ENCODE measurements around the gene MERTK. TPM values are rescaled to one million over a fixed set of nuclear protein-coding genes. Genes with fewer than 3 reads are reported as not detected.

The MERTK gene
- total and polyA plus RNA-seq, 7 donors, result 0.73 to 4.2 (median 1.6) TPM

DNA sequence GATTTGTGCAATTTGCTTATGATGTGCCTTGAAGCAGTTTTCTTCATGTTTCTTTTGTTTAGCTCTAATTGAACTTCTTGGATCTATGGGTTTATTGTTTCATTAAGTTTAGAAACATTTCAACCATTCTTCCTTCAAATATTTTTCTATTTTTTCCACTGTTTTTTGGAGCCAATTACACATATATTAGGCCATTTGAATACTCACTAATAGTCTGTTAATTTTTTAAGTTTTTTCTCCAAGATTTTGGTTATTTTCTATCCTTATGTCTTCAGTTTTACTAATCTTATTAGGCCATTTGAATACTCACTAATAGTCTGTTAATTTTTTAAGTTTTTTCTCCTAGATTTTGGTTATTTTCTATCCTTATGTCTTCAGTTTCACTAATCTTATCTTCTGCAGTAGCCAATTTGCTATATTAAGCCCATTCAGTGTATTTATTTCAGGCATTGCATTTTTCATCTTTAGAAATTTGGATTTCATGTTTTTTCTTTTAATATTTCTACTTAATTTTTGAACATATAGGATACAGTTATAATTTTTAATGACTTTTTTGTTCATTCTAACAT, 147.1 kb downstream of the MERTK start:
- Histone ChIP-seq H3K9me3 (peaks cover 9% of the 10 kb centered on the region), H3K36me3 (ENCODE audit: insufficient read depth in 1 of 2, low read depth in 1 of 2) (no peaks in the 10 kb centered on the region), H3K4me3 (no peak overlapping the region), H3K27me3 (ENCODE audit: insufficient read depth in 3 of 3, low read length in 2 of 3) (no peaks in the 10 kb centered on the region), H3K4me1 (no peaks in the 10 kb centered on the region), H3K27ac (no peak overlapping the region)
- no peak for DNase-seq
- intact Hi-C loops (cut with DNase I), result loop anchor here in 1 of 2 donors (5.0 kb wide), 1 partner anchor 148 kb away; the partner anchor contains the start of gene MERTK
- TF ChIP-seq, protein P1, sequence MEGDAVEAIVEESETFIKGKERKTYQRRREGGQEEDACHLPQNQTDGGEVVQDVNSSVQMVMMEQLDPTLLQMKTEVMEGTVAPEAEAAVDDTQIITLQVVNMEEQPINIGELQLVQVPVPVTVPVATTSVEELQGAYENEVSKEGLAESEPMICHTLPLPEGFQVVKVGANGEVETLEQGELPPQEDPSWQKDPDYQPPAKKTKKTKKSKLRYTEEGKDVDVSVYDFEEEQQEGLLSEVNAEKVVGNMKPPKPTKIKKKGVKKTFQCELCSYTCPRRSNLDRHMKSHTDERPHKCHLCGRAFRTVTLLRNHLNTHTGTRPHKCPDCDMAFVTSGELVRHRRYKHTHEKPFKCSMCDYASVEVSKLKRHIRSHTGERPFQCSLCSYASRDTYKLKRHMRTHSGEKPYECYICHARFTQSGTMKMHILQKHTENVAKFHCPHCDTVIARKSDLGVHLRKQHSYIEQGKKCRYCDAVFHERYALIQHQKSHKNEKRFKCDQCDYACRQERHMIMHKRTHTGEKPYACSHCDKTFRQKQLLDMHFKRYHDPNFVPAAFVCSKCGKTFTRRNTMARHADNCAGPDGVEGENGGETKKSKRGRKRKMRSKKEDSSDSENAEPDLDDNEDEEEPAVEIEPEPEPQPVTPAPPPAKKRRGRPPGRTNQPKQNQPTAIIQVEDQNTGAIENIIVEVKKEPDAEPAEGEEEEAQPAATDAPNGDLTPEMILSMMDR (IDR thresholded peaks at IDR 0.05), result no peak
- no peak for ATAC-seq

DNA sequence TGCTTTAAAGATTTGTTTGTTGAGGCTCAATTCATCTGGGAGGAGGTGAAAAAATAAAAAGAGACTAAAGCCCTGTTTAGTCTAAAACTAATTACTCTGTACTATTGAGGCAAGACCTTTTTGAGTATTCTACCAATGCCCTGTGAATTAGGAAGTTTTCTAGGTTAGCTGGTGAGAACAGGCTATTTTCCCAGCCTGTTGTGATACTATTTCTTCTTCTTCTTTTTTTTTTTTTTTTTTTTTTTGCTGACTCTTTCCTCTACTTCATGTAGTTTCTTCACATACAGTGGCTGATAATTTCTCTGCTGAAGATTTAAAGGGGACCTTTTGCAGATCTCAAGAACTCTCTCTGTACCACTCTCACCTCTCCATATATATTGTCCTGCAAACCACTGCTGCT, 147.8 kb downstream of the MERTK start:
- H3K9me3 ChIP-seq, result peaks cover 9% of the 10 kb centered on the region
- no peak overlapping the region for H3K4me3 ChIP-seq
- ATAC-seq, result no peak
- H3K27me3 ChIP-seq (ENCODE audit: insufficient read depth in 3 of 3, low read length in 2 of 3), result no peaks in the 10 kb centered on the region
- no peak overlapping the region for H3K27ac ChIP-seq
- no peaks in the 10 kb centered on the region for H3K4me1 ChIP-seq
- DNase-seq, result no peak
- intact Hi-C loops (cut with DNase I), result loop anchor here in 1 of 2 donors (5.0 kb wide), 1 partner anchor 149 kb away; the partner anchor contains the start of gene MERTK
- TF ChIP-seq, protein P1 (IDR thresholded peaks at IDR 0.05), result no peak
- no peaks in the 10 kb centered on the region for H3K36me3 ChIP-seq (ENCODE audit: insufficient read depth in 1 of 2, low read depth in 1 of 2)

DNA sequence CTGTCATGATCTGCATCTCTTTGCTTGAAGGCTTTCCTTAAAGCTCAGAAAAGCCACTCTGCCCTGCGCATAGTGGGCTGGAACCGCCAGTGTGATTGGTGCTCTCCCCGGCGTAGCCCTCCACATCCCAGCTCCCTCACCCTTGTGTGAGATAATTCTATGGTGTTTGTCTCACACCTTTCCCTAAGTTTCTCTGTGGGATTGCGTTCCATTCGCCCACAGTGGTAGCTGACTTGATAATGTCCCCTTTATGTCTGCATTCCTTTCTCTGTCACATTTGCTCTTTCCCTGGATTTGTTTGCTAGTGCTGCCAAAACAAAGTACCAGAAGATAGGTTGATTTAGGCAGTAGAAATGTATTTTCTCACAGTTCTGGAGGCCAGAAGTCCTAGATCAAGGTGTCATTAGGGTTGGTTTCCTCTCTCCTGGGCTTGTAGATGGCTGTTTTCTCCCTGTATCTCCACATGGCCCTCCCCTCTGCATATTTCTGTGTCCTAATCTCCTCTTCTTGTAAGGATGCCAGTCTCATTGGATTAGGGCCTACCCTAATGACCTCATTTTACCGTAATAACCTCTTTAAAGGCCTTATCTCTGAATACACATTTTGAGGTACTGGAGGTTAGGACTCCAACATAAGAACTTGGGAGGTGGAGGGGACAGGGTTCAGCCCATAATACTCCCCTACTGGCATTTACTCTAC, 149.3 kb downstream of the MERTK start:
- Histone ChIP-seq H3K36me3 (ENCODE audit: insufficient read depth in 1 of 2, low read depth in 1 of 2) (no peaks in the 10 kb centered on the region), H3K9me3 (peaks cover 9% of the 10 kb centered on the region), H3K27me3 (ENCODE audit: insufficient read depth in 3 of 3, low read length in 2 of 3) (no peaks in the 10 kb centered on the region), H3K4me3 (no peak overlapping the region), H3K27ac (no peak overlapping the region), H3K4me1 (no peaks in the 10 kb centered on the region)
- ATAC-seq, result no peak
- TF ChIP-seq, protein P1 (IDR thresholded peaks at IDR 0.05), result no peak
- intact Hi-C loops (cut with DNase I), result loop anchor here (2.0 to 5.0 kb wide), 3 partner anchors 149 to 159 kb away; partner anchors contain the start of gene MERTK (in 2 of the 2)
- WGBS, 3 donors, result 75 to 84% (median 76%) methylated on average over 7 of the region's 7 CpGs
- no peak for DNase-seq

DNA sequence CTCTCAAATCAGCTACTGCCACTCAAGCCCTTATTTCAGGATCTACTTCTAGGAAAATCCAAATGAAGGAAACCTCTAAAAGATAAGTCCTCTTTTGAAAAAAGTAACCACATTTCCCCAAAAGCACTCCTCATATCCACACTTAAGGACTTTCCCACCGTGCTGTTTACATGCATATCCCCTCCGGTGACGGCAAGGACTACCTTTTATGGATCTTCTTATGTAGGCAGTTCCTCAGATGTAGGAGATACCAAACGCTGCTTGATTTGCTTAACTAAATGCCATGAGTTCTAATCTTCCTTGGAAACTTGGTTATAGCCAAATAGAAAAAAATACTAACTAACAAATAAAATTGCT, 149.8 kb downstream of the MERTK start:
- no peak for ATAC-seq

More for the DNA sequence above, 149.8 kb downstream of the MERTK start:
- H3K27me3 ChIP-seq (ENCODE audit: insufficient read depth in 3 of 3, low read length in 2 of 3), result no peaks in the 10 kb centered on the region
- TF ChIP-seq, protein P1 (IDR thresholded peaks at IDR 0.05), result no peak
- peaks cover 9% of the 10 kb centered on the region for H3K9me3 ChIP-seq
- WGBS, 3 donors, result 66 to 73% (median 71%) methylated on average over 4 of the region's 4 CpGs
- no peaks in the 10 kb centered on the region for H3K36me3 ChIP-seq (ENCODE audit: insufficient read depth in 1 of 2, low read depth in 1 of 2)
- no peaks in the 10 kb centered on the region for H3K4me1 ChIP-seq
- H3K27ac ChIP-seq, result no peak overlapping the region
- DNase-seq, result no peak
- H3K4me3 ChIP-seq, result no peak overlapping the region
- intact Hi-C loops (cut with DNase I), result loop anchor here (2.0 to 5.0 kb wide), 3 partner anchors 149 to 159 kb away; partner anchors contain the start of gene MERTK (in 2 of the 2)

Data from psoas muscle (tissue), 8 donors.